Globus pallidus (tissue), 1 donor: ENCODE results near the gene SOWAHD.
"Not testable (repeated sequence)": the region's sequence is repeated elsewhere in the genome, so short reads cannot be mapped to it uniquely, and the experiment has no call there.

Experiments used
- DNase-seq: peaks from one replicate; pipeline ENCODE4 v3.0.0-alpha.2; 2015; ENCODE audit warnings: low spot score

The SOWAHD gene

DNA sequence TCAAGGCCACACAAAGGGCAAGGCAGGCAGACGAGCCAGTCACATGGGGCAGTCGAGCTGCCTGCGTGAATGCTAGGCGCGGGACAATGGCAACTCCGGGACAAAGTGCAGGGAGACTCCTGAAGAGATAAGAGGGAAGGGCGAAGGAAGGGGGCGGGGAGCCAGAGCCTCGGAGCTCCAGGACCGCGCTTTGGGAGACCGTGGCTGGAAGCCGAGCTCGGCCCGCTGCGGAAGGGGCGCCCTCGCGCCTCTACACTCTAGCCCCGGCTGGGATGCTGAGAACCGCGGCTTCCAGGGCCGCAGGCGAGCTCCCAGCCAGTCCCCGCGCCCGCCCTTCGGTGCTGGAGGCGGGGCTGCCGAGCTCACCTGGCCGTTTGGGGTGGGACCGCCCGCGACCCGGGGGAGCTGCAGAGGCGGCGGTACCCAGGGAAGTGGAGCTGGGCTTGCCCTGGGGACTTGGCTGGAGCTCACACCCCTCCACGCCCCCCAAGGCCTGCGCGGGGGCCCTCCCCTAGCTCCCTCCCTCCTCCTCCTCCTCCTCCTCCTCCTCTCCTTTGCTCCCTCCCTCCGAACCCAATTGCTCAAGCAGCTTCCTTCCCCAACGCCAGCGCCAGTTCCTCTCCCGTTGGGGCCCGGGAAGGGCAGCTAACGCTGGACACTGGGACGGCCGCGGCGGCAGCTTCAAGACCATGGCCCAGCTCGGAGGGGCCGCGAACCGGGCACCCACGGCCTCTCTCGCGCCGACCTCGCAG lies at the start of gene SOWAHD:
Gene SOWAHD (plus strand): TSS at position 610 of the 752 bp plus-strand sequence. CDS start 80 bp downstream, at position 690.
- DNase-seq, result peak; percentile 16

DNA sequence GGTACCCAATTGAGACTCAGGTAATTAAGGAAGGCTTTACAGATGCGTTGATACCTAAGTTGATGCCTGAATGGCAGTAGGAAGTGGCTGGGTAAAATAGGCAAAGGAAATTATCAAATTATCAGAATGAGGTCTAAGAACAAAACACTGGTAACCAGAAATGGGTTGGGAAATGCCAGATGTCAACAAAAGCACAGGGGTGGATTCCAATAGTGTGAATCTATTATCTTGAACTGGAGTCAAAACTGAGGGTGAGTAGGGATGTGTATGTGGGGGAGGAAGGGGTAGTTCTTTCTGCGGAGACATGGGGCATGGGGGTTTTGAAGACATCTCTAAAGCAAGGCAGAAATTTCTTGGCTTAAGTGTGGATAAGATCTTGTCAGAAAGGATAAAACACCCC lies 49.5 kb upstream of the SOWAHD start:
- DNase-seq, result no peak

DNA sequence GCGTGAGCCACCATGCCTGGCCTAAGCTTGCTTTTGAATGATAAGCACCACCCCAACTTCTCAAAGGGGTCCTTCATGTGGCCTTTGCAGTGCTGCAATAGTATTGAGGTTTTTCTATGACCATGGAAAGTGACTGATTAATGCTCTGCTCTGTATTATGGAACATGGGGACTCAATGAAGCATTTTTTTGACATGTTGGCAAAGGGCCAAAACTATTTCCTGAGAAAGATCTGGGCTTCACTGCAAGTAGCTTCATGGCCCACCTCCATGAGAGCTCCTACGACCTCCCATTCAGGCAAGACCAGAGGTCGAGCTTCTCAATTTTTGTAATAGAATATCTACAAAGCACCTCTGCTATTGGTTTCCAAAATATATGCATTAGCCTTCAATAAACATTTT lies 48.8 kb upstream of the SOWAHD start:
- no peak for DNase-seq

DNA sequence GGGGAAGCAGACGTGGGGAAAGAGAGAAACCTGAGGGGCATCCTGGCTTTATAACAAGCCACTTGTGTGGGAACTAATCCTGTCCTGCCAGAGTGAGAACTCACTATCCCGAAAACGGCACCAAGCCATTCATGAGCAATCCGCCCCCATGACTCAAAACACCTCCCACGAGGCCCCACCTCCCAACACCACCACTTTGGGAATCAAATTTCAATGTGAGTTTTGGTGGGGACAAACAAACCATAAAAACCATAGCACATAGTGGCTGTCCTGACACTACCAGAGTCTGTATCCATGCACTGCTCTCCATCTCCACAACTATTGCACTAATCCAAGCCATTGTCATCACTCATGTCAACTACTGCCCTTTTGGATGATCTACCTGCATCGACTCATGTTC lies 36.9 kb upstream of the SOWAHD start:
- no peak for DNase-seq

- no peak for DNase-seq
Measured at GRCh38 chrX:119721926-119722325, 36.5 kb upstream of the SOWAHD start.

DNA sequence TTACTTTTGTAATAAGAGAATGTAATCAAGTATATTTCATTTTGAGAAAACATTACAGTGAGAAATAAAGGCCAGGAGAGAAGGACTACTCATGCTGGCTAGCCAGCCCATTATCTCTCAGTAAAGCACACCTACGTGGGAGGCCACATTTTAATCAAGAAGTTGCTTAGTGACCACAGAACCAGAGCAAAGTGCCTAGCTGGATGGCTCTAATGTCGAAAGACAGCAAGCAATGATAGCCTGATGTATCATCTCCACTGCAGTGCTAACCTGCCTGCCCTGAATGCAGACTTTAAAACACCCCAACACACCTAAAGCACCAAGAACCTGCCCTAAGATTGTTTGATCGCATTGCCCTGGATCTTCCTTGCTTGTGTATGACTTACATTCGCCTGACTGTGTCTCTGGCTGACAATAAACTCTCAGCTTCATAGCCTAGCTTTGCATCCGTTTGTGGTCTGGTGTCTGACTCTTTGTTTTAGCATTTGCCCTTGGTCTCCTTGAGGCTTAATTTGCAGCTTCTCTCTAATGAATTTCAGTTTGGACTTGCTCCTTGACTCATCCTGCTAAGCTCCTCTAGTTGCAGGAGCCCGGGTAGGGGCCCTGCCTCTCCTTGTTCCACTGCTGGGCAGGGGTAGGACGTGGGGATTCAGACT lies 31.4 kb upstream of the SOWAHD start:
- DNase-seq, result no peak

GRCh38 chrX:119728487-119728886 lies 29.9 kb upstream of the SOWAHD start:
- no peak for DNase-seq

- DNase-seq, result peak; percentile 15
Measured at GRCh38 chrX:119729408-119730201, 28.8 kb upstream of the SOWAHD start.

DNA sequence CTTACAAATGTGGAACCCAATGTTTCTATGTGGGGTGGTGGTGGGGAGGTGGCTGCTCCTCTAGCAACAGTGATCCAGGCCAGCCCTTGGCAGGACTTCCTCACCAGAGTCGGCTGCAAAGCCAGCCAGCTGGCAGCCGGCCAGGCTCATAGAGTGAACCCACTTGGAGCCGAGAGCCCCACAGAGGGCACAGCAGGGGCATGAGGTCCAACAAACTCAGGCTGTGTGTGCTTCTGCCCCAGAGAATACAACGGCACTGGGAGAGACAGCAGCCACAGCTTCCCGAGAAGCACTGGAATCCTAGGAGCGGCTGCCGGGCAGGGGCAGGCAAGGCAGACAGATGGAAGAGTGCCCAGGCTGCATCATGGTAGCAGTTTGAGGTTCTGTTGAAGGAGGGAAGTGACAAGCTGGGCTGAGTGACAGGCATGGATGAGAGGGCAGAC lies 23.5 kb upstream of the SOWAHD start:
- DNase-seq, result peak; percentile 37

DNA sequence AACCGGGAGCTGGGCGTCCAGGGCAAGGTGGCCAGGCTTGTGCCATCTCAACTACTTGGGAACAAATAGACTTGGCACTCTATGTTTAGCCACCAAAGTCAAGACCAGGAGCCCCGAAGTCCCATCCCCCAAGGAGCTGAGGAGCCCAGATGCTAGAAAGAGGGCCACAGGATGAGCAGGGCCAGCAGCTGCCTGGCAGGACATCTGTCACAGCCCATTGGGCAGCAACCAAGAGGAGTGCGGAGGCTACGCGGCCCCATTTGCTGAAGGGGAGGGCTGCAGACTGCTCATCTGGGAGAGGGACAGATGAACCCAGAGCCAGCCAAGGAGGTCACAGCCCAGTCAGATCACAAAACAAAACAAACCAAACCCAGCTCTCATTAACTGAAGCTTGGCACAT lies 22.9 kb upstream of the SOWAHD start:
- no peak for DNase-seq

DNA sequence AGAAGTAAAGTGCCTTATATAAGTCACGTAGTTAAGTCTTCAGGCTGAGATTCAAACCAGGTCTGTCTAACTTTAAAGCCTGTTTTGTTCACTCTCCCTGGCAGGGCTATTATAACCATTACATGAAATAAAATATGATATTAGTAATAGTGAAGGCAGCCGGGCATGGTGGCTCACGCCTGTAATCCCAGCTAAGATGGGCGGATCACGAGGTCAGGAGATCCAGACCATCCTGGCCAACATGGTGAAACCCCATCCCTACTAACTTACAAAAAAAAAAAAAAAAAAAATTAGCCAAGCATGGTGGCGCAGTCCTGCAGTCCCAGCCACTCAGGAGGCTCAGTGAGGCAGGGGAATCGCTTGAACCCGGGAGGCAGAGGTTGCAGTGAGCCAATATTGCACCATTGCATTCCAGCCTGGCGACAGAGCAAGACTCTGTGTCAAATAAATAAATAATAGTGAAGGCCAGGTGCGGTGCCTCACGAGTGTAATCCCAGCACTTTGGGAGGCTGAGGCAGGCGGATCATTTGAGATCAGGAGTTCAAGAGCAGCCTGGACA lies 22.1 kb upstream of the SOWAHD start:
- no peak for DNase-seq

GRCh38 chrX:119738742-119739141 lies 19.6 kb upstream of the SOWAHD start:
- no peak for DNase-seq

DNA sequence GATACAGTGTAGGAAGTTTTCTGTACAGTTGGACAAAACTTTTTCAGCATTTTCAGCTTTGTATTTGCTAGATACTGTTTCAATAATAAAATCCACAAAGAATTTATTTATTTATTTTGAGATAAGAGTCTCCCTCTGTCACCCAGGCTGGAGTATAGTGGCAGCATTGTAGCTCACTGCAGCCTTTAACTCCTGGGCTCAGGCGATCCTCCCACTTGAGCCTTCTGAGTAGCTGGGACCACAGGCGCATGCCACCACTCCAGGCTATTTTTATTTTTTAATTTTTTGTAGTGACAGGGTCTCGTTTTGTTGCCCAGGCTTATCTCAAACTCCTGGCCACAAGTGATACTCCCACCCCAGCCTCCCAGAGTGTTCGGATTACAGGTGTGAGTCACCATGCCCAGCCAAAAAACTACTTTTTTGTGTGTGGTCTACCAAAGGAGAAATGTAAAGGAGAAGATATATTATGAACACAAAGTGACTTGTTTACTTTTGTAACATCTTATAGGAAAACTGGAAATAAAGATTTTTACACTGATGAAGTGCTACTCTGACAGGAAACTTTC lies 13.0 kb upstream of the SOWAHD start:
- no peak for DNase-seq

DNA sequence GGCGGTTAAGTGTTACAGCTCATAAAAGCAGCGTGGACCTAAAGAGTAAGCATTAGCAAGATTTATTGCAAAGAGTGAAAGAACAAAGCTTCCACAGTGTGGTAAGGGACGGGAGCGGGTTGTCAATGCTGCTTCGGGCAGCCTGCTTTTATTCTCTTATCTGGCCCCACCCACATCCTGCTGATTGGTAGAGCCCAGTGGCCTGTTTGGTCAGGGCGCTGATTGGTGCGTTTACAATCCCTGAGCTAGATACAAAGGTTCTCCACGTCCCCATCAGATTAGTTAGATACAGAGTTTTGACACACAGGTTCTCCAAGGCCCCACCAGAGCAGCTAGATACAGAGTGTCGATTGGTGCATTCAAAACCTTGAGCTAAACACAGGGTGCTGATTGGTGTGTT lies 8.3 kb upstream of the SOWAHD start:
- DNase-seq, result not testable (repeated sequence)

DNA sequence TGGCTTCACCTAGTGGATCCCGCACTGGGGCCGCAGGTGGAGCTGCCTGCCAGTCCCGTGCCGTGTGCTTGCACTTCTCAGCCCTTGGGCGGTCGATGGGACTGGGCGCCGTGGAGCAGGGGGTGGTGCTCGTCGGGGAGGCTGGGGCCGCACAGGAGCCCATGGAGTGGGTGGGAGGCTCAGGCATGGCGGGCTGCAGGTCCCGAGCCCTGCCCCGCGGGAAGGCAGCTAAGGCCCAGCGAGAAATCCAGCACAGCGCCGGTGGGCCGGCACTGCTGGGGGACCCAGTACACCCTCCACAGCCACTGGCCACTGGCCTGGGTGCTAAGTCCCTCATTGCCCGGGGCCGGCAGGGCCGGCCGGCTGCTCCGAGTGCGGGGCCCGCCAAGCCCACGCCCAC lies 7.6 kb upstream of the SOWAHD start:
- DNase-seq, result not testable (repeated sequence)

DNA sequence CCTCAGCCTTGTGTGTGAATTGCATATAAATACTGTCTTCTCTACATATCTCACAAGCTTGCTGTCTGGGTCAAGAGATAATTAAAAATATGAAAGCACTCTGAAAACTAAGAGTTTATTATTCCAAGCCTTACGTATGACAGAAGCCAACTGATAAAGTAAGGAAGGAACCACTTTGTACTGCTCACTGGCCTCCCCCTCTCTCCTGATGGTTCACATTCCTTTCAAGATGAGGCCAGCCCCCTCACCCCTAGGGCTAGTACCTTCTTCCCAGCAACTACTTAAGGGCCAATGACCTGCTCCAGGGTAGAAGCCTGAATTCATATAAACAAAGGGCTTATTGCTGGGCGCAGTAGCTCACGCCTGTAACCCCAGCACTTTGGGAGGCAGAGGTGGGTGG lies 5.4 kb upstream of the SOWAHD start:
- DNase-seq, result no peak

DNA sequence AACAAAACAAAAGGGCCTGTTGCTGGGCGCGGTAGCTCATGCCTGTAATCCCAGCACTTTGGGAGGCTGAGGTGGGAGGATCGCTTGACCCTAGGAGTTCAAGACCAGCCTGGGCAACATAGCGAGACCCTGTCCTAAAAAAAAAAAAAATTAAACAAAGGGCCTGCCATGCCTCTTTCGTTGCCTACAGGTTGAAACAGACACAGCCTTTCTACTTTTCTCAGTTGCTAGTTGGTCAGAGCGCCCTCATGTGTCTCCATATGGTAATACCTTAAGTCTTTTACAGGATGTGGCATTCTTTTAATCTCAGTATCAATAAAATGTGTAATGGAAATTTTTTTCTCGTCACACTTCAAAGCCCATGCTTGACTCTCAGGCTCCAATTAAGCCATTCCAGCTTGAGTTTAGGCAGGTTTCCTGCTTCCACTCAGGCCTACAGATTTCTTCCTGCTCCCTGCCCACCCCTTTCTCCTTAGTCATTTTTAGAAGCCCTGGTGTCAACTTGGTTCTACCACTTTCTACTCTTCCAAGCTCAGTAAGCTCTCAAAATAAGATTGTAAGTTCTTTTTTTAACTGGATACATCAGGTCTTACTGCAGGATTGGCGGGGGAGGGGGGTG lies 4.6 kb upstream of the SOWAHD start:
- no peak for DNase-seq

DNA sequence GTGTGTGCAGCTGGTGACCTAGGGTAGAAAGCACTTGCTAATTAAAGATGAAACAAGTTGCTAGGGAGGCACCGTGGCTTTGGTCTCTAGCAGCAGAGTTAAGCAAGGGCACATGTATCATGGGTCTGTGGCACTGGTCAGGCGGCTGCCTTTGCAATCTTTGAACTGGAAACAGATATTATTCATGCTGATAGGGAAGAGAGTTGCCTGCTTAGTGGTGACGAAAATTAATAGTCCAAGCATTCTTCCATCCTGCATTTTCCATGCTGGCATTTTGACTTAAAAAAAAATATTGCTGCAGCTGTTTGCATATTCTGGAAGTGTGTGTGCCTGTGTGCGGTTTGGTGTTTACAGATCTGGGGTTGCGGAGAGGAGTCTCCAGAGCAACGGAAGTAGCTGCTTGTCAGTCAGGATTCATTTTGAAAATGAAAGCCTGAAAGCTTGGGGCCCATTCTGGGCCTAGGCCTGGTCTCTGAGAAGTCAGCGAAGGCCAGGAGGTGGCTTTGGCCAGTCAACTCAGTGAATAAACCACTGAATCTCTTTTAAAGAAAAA lies 2.3 kb upstream of the SOWAHD start:
- no peak for DNase-seq

- no peak for DNase-seq
Measured at GRCh38 chrX:119756926-119757635, 1.3 kb upstream of the SOWAHD start.

DNA sequence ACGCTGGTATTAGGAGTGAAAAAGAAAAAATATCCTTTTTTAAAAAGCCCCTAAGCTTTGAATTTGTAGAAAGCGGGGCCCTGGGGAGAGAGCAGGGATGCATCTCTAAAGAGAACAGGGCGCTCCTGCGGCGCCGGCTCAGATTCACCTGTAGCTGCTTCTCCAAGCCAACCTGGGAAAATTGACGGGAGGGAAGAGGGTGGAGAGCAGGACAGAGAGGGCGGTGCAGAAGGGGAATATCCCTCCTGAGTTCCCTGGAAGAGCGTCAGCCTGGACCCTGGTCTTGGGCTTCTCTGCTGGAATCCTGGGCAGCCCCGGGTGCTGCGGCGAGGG lies 776 bp upstream of the SOWAHD start:
- no peak for DNase-seq

- no peak for DNase-seq
Measured at GRCh38 chrX:119758731-119759247, 401 bp downstream of the SOWAHD start.
